ENCODE data around the gene BRD9.
"Not testable (repeated sequence)": the region's sequence is repeated elsewhere in the genome, so short reads cannot be mapped to it uniquely, and the experiment has no call there.

The BRD9 gene

DNA sequence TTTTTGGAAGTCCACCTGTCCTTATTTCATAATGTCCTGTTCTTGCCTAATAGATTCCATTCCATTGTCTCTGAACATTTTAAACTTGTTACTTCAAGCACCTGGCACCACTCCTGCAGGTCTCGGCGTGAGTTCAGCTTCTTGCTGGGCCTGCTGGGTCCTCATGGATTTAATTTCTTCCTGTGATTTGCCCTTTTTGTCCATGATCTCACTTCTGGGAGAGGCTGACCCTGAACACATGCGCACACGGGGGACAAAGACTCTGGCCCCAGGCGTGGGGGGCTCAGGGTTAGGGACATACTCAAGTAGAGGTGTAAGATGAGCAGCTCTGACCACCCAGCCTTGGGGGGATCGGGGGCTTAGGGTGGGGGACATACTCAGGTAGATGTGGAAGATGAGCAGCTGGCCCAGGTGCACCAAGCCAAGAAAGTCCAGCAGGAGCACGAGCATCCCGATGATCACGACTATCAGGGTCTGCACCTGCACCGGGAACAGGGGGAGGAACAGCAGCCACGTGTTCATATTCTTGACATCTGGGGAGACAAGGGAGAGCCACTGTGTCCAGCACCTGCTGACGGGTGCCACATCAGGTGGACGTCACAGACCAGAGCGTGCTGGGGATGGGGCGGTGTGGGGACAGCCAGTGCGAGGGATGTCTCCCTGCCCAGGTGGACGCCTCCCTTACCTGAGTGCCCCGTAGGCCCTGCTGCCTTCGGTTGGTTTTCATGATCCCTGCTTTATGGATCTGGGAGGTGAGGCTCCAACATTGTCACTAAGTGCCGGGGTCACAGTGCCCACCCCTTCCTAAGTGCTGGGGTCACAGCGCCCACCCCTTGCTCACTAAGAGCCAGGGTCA is 52.3 kb downstream of the BRD9 start:
- POLR2A ChIA-PET; CTCF ChIA-PET; DNase-seq (ENCODE audit: extremely low spot score): not testable (repeated sequence)

- CTCF ChIA-PET; DNase-seq (ENCODE audit: extremely low spot score); POLR2A ChIA-PET: not testable (repeated sequence)
These were observed 54.2 kb downstream of the BRD9 start for GRCh38 chr5:838431-838851.

- DNase-seq (ENCODE audit: extremely low spot score); POLR2A ChIA-PET: not testable (repeated sequence)
- CTCF ChIA-PET = interaction anchor here (0.6 kb wide), 1 partner anchor 50 kb away, joined by 3 read pairs; no protein-coding TSS in a partner anchor
These were observed 54.9 kb downstream of the BRD9 start for GRCh38 chr5:837621-838121.

DNA sequence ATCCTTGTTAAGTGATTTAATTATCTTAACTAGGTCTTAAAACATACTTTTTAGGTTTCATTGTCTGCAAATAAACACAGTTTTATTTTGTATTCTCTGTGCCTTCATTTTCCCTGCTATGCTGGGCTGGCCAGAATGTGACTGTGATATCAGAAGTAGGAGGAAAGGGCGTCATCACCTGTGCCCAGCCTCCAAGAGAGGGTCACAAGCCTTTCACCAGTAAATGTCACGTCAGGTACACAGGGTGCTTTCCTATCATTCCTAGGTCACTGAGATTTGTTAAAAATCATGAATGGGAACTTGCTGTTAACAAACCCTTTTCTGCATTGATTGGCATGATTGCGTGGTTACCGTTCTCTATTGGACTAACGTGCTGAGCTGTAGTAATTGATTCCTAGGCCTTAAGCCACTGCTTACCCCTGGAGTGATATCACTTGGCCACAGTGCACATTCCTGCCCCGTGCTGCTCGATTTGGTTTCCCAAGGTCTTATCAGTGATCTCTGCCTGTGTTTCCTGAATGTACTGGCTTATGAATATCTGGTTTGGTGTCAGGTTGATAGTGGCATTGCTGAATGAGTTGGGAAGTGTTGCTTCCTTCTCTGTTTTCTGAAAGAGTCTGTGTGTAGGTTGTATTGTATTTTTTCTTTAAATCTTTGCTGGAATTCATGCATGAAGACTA is 56.5 kb downstream of the BRD9 start:
- DNase-seq (ENCODE audit: extremely low spot score); CTCF ChIA-PET; POLR2A ChIA-PET: not testable (repeated sequence)

GRCh38 chr5:834013-834412 is 58.6 kb downstream of the BRD9 start:
- POLR2A ChIA-PET; CTCF ChIA-PET; DNase-seq (ENCODE audit: extremely low spot score): not testable (repeated sequence)

DNA sequence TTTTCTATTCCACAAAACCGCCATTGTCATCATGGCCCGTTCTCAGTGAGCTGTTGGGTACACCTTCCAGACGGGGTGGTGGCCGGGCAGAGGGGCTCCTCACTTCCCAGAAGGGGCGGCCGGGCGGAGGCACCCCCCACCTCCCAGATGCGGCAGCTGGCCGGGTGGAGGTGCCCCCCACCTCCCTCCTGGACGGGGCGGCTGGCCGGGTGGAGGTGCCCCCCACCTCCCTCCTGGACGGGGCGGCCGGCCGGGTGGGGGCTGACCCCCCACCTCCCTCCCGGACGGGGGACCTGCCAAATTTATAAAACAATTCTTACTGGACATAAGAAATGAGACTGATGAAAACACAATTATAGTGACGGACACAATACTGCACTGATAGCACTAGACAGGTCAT is 64.4 kb downstream of the BRD9 start:
- DNase-seq (ENCODE audit: extremely low spot score); POLR2A ChIA-PET; CTCF ChIA-PET: not testable (repeated sequence)

GRCh38 chr5:825544-825943 is 67.1 kb downstream of the BRD9 start:
- DNase-seq (ENCODE audit: extremely low spot score); POLR2A ChIA-PET; CTCF ChIA-PET: not testable (repeated sequence)

- CTCF ChIA-PET = no interaction called here
- TF ChIP-seq FOXK2 (IDR thresholded peaks at IDR 0.05) (no peak), FOXA1 (IDR thresholded peaks at IDR 0.05) (no peak), L3MBTL2 (conservative IDR thresholded peaks at IDR 0.05) (no peak), TARDBP (IDR thresholded peaks at IDR 0.05) (no peak), CTBP1 (IDR thresholded peaks at IDR 0.05; ENCODE audit: borderline replicate concordance) (no peak), NFRKB (IDR thresholded peaks at IDR 0.05) (no peak), FOXM1 (IDR thresholded peaks at IDR 0.05; ENCODE audit: borderline replicate concordance) (no peak)
- DNase-seq (ENCODE audit: extremely low spot score) = no peak
- POLR2A ChIA-PET = no interaction called here
These were observed 71.1 kb downstream of the BRD9 start for GRCh38 chr5:821504-821903.

- TF ChIP-seq BHLHE40 (IDR thresholded peaks at IDR 0.05; ENCODE audit: borderline replicate concordance) = no peak
- TF ChIP-seq NFRKB (IDR thresholded peaks at IDR 0.05) = no peak
- no peak for TF ChIP-seq ELF4 (IDR thresholded peaks at IDR 0.05)
- TF ChIP-seq HDGF (IDR thresholded peaks at IDR 0.05; ENCODE audit: borderline replicate concordance) = no peak
- no peak for TF ChIP-seq LEF1 (IDR thresholded peaks at IDR 0.05; ENCODE audit: borderline replicate concordance)
- TF ChIP-seq, protein P1, sequence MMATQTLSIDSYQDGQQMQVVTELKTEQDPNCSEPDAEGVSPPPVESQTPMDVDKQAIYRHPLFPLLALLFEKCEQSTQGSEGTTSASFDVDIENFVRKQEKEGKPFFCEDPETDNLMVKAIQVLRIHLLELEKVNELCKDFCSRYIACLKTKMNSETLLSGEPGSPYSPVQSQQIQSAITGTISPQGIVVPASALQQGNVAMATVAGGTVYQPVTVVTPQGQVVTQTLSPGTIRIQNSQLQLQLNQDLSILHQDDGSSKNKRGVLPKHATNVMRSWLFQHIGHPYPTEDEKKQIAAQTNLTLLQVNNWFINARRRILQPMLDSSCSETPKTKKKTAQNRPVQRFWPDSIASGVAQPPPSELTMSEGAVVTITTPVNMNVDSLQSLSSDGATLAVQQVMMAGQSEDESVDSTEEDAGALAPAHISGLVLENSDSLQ (IDR thresholded peaks at IDR 0.05) = no peak
- no peak for TF ChIP-seq ARNT (IDR thresholded peaks at IDR 0.05)
- no peak for TF ChIP-seq L3MBTL2 (conservative IDR thresholded peaks at IDR 0.05)
- TF ChIP-seq ZNF384 (IDR thresholded peaks at IDR 0.05) = no peak
- no peak for TF ChIP-seq SUZ12 (IDR thresholded peaks at IDR 0.05)
- no peak for TF ChIP-seq SP1 (IDR thresholded peaks at IDR 0.05)
- no peak for TF ChIP-seq FOXA1 (IDR thresholded peaks at IDR 0.05)
- no peak for TF ChIP-seq FOXK2 (IDR thresholded peaks at IDR 0.05)
- no peak for TF ChIP-seq TARDBP (IDR thresholded peaks at IDR 0.05)
- TF ChIP-seq FOXM1 (IDR thresholded peaks at IDR 0.05; ENCODE audit: borderline replicate concordance) = no peak
- ChIA-PET POLR2A (interaction anchor here (0.6 kb wide), 1 partner anchor 34 kb away, joined by 3 read pairs; no protein-coding TSS in a partner anchor), CTCF (no interaction called here)
- DNase-seq (ENCODE audit: extremely low spot score) = no peak
These were observed 72.4 kb downstream of the BRD9 start for GRCh38 chr5:820245-820644.

Data from HEK293T (cell line).